ENCODE measurements around the gene IL12B.

GRCh38 chr5:159324986-159325385 is 5.3 kb downstream of the IL12B start:
- TF ChIP-seq EZH2 (IDR thresholded peaks at IDR 0.05; ENCODE audit: insufficient read depth, poor library complexity, severe bottlenecking) (no peak), EZH2phosphoT487 (IDR thresholded peaks at IDR 0.05; ENCODE audit: insufficient read depth, low read depth) (no peak)
